ENCODE measurements around the gene CFAP73. TPM values are rescaled to one million over a fixed set of nuclear protein-coding genes. Genes with fewer than 3 reads are reported as not detected.

Gene CFAP73
- total RNA-seq, result not detected
- polyA plus RNA-seq, result under 1 TPM in 1 of 2 donors, not detected in 1; 0.18 TPM

DNA sequence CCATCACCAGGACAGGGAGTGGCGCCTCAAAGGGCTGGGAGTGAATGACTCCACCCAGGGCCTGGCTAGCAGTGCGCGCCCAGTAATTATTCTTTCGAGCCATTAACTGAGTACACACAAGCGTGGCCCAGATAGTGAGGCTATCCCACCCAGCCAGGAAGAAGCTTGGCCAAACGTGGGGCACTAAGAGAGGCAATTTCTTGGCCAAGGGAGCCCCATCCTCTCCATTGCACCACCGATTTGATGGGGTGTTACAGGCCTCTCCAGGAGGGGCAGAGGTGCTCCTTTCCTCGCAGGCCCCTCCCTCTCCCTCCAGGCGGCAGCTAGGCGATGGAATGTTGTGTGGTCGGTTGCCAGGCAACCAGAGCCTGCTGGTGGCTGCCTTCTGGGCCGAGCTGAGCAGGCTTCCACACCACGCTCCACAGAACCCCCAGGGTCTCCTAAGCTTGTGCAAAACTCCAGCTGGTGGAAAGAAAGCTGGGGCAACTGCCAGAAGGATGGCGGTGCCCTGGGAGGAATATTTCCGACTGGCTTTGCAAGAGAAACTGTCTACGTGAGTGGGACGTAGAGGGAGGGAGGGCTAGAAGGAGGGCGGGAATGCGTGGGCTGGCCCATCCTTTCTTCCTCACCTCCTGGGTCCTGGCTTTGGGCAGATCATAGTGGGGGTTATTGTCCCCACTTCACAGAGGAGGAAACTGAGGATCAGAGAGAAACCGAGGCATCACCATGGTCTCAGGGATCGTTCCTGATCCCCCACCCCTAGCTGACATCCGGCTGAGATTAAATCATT, at the start of gene CFAP73:
Gene CFAP73 (plus strand): TSS at position 364 of the 790 bp plus-strand sequence. CDS start 134 bp downstream, at position 498.
- peak within 1 kb of the TSS in 1 of 8 donors; percentile 29 for H3K4me3 Mint-ChIP-seq
- peak within 1 kb of the TSS in 2 of 7 donors; percentile 35 to 69 for H3K27ac Mint-ChIP-seq
- no peaks in the 10 kb centered on the region for H3K9me3 ChIP-seq (ENCODE audit: control insufficient read depth in 1 of 2, low read length in 2 of 2)
- peaks cover 19% of the 10 kb centered on the region for H3K4me1 ChIP-seq (ENCODE audit: insufficient read depth, low read length)
- peaks cover 3 to 9% of the 10 kb centered on the region in 2 donors for H3K27me3 Mint-ChIP-seq
- H3K4me1 Mint-ChIP-seq, result peaks cover 9 to 21% (median 13%) of the 10 kb centered on the region in 4 donors
- no peaks in the 10 kb centered on the region for H3K36me3 Mint-ChIP-seq
- CTCF ChIA-PET (ENCODE audit: partially characterized antibody), result interaction anchor here (0.5 to 1.2 kb wide), 5 partner anchors 10 to 637 kb away, joined by 3 read pairs; no protein-coding TSS in a partner anchor
- H3K27ac ChIP-seq (ENCODE audit: low read depth, low read length), result no peak within 1 kb of the TSS
- POLR2A ChIA-PET (ENCODE audit: partially characterized antibody), result no interaction called here
- no peaks in the 10 kb centered on the region for H3K36me3 ChIP-seq (ENCODE audit: insufficient read depth, low read length)
- no peak within 1 kb of the TSS for H3K4me3 ChIP-seq (ENCODE audit: low read length in 2 of 2)
- peaks cover 6% of the 10 kb centered on the region for H3K27me3 ChIP-seq (ENCODE audit: insufficient read depth, low read length)
- DNase-seq, result no peak
- H3K9me3 Mint-ChIP-seq, result peaks cover 0 to 10% (median 5%) of the 10 kb centered on the region in 8 donors
- intact Hi-C loops (cut with micrococcal nuclease), result loop anchor here (5.0 kb wide), 1 partner anchor 47 kb away; no protein-coding TSS in a partner anchor

DNA sequence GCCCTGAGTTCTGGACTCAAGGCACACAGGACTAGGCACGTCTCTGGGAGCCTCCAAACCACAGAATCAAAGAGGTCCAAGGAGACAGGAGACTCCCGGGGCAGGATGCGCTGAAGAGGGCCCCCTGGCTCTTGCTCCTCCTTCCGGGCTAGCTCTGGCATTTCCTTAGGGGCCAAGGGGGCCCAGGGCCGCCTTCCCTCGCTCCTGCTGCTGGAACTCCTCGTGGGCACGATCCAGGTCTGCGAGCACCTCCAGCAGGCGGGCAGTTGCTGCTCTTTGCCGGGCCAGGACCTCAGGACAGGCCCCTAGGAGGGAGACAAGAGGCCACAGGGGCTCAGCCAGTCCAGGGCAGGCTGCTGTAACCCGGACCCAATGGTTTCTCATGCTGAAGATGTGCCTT, 49.8 kb upstream of the CFAP73 start:
- Histone ChIP-seq H3K27ac (ENCODE audit: low read depth, low read length) (no peak overlapping the region), H3K36me3 (ENCODE audit: insufficient read depth, low read length) (no peaks in the 10 kb centered on the region), H3K4me1 (ENCODE audit: insufficient read depth, low read length) (peaks cover 17% of the 10 kb centered on the region), H3K27me3 (ENCODE audit: insufficient read depth, low read length) (no peaks in the 10 kb centered on the region), H3K4me3 (ENCODE audit: low read length in 2 of 2) (no peak overlapping the region), H3K9me3 (ENCODE audit: control insufficient read depth in 1 of 2, low read length in 2 of 2) (no peaks in the 10 kb centered on the region)
- DNase-seq, result no peak
- H3K36me3 Mint-ChIP-seq, result peaks cover 0 to 8% of the 10 kb centered on the region in 2 donors
- intact Hi-C loops (cut with micrococcal nuclease), result loop anchor here (2.0 to 10.0 kb wide), 3 partner anchors 53 to 105 kb away; no protein-coding TSS in a partner anchor
- CTCF ChIA-PET (ENCODE audit: partially characterized antibody), result interaction anchor here (2.1 to 10.1 kb wide), 5 partner anchors 10 to 199 kb away, joined by 8 to 139 read pairs (median 15); partner anchors contain the start of gene DTX1
- no peak overlapping the region for H3K27ac Mint-ChIP-seq
- H3K4me1 Mint-ChIP-seq, result peaks cover 18 to 41% (median 23%) of the 10 kb centered on the region in 4 donors
- H3K9me3 Mint-ChIP-seq, result no peaks in the 10 kb centered on the region
- H3K27me3 Mint-ChIP-seq, result peaks cover 0 to 1% of the 10 kb centered on the region in 2 donors
- POLR2A ChIA-PET (ENCODE audit: partially characterized antibody), result no interaction called here
- H3K4me3 Mint-ChIP-seq, result no peak overlapping the region

DNA sequence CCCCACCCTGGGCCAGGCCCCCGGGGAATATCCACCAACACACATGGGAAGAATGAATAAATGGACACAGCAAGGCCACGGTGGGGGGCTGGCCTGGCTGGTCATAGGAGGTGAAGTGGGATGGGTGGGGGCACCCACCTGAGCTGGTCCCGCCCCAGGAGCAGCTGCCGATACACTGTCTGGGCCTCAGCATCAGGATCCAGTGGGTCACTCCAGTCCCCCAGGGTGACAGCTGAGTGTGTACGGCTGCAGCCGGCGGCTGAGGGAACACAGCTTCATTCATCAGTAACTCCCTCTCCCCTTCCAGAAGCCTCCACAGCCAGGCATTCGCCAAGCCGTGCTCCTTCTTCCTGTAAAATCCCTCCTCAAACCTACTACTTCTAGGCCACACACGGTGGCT, 47.8 kb upstream of the CFAP73 start:
- Histone ChIP-seq H3K4me1 (ENCODE audit: insufficient read depth, low read length) (peaks cover 17% of the 10 kb centered on the region), H3K36me3 (ENCODE audit: insufficient read depth, low read length) (no peaks in the 10 kb centered on the region), H3K27ac (ENCODE audit: low read depth, low read length) (no peak overlapping the region), H3K9me3 (ENCODE audit: control insufficient read depth in 1 of 2, low read length in 2 of 2) (no peaks in the 10 kb centered on the region), H3K4me3 (ENCODE audit: low read length in 2 of 2) (no peak overlapping the region), H3K27me3 (ENCODE audit: insufficient read depth, low read length) (no peaks in the 10 kb centered on the region)
- no peak for DNase-seq
- Mint-ChIP-seq H3K27ac (peak overlapping the region in 1 of 7 donors; percentile 55), H3K36me3 (peaks cover 0 to 3% of the 10 kb centered on the region in 2 donors), H3K4me1 (peaks cover 15 to 34% (median 20%) of the 10 kb centered on the region in 4 donors), H3K9me3 (no peaks in the 10 kb centered on the region), H3K27me3 (peaks cover 0 to 1% of the 10 kb centered on the region in 2 donors), H3K4me3 (no peak overlapping the region)
- ChIA-PET POLR2A (ENCODE audit: partially characterized antibody) (interaction anchor here (0.6 kb wide), 1 partner anchor 156 kb away, joined by 3 read pairs; no protein-coding TSS in a partner anchor), CTCF (ENCODE audit: partially characterized antibody) (interaction anchor here (2.5 to 10.1 kb wide), 2 partner anchors 54 to 73 kb away, joined by 13 to 139 read pairs; no protein-coding TSS in a partner anchor)
- intact Hi-C loops (cut with micrococcal nuclease), result loop anchor here (5.0 kb wide), 1 partner anchor 51 kb away; no protein-coding TSS in a partner anchor

DNA sequence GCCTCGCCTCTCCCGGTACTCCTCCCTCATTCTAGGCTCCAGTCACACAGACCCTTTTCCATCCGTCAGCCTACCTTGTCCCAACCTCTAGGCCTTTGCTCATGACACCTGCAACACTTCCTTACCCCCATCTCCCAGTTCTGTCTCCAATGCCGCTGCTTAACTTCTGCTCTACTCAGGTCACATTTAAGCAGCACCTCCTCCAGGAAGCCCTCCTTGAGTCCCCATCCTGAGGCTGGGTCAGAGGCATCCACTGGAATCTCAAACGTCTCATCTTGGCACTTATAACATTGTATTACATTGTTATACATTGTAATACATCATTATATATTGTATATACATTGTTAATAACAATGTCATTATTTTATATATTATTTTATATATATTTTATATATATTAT, 46.7 kb upstream of the CFAP73 start:
- intact Hi-C loops (cut with micrococcal nuclease), result loop anchor here (1.0 to 5.0 kb wide), 2 partner anchors 49 to 55 kb away; no protein-coding TSS in a partner anchor
- Histone ChIP-seq H3K4me3 (ENCODE audit: low read length in 2 of 2) (no peak overlapping the region), H3K4me1 (ENCODE audit: insufficient read depth, low read length) (peaks cover 16% of the 10 kb centered on the region), H3K36me3 (ENCODE audit: insufficient read depth, low read length) (no peaks in the 10 kb centered on the region), H3K27ac (ENCODE audit: low read depth, low read length) (no peak overlapping the region), H3K9me3 (ENCODE audit: control insufficient read depth in 1 of 2, low read length in 2 of 2) (no peaks in the 10 kb centered on the region), H3K27me3 (ENCODE audit: insufficient read depth, low read length) (no peaks in the 10 kb centered on the region)
- CTCF ChIA-PET (ENCODE audit: partially characterized antibody), result interaction anchor here (1.0 to 10.1 kb wide), 3 partner anchors 51 to 72 kb away, joined by 4 to 139 read pairs (median 5); no protein-coding TSS in a partner anchor
- Mint-ChIP-seq H3K9me3 (no peaks in the 10 kb centered on the region), H3K36me3 (no peaks in the 10 kb centered on the region), H3K4me3 (peak overlapping the region in 1 of 8 donors; percentile 22), H3K27me3 (peaks cover 0 to 1% of the 10 kb centered on the region in 2 donors), H3K27ac (peak overlapping the region in 3 of 7 donors; percentile 41 to 82 (median 75)), H3K4me1 (peaks cover 13 to 29% (median 22%) of the 10 kb centered on the region in 4 donors)
- POLR2A ChIA-PET (ENCODE audit: partially characterized antibody), result interaction anchor here (0.7 kb wide), 1 partner anchor 15 kb away, joined by 3 read pairs; no protein-coding TSS in a partner anchor
- no peak for DNase-seq

DNA sequence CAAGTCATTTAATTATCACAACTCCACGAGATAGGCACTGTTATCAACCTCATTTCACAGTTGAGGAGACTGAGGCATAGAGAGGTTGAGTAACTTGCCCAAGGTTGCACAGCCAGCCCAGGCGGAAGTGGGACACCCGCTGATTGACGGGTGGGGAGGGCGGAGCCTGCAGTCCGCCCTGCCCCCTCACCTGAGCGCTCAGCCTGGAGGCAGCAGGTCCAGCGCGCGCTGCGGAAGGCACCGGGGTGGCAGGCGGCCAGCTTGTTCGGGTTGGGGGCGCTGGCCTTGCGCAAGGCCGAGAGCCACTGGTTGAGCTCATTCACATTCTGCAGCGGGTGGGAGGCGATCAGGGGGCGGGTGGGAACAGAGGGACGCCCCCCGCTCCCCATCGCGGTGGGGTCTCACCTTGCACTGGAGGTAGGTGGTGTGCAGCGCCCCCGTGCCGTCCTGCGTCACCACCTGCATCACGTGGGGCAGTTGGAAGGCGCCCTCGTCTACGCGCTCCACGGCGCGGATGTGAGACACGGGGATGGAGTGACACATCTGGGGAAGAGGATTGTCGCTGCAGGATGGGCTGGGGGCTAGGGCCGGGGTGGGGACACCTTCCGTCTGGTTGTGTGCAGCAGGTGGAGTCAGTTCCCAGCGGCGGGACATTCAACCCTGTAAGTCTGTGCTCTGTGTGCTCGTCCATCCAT, 45.6 kb upstream of the CFAP73 start:
- no peaks in the 10 kb centered on the region for H3K36me3 ChIP-seq (ENCODE audit: insufficient read depth, low read length)
- H3K4me1 Mint-ChIP-seq, result peaks cover 9 to 24% (median 14%) of the 10 kb centered on the region in 4 donors
- intact Hi-C loops (cut with micrococcal nuclease), result loop anchor here (1.0 to 5.0 kb wide), 2 partner anchors 48 to 56 kb away; no protein-coding TSS in a partner anchor

DNA sequence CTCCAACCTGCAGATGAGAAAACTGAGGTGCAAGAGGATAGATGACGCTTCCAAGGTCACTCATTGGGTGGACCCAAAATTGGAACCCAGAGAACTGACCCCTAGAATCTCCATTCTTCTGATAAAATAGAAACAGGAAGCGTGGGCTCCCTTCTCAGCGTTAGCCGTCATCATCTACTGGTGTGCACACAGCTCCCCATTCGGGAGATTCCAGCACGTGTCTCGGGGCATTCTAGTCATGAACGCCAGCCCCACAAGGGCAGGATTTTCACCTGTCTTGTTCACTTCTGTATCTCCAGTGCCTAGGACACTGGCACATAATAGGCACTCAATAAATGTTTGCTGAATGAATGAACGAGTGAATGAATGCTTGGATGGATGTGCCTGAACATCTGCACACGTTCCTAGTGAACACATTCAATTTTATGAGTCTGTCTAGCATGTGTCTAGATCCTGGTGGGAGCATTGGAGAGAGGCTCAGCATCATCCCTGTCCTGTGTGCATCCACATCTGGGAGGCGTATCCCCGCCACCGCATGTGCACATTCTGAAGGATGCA, 44.5 kb upstream of the CFAP73 start:
- Mint-ChIP-seq H3K4me3 (peak overlapping the region in 6 of 8 donors; percentile 15 to 62 (median 49)), H3K36me3 (no peaks in the 10 kb centered on the region), H3K27ac (peak overlapping the region in 3 of 7 donors; percentile 18 to 74 (median 46)), H3K4me1 (peaks cover 9 to 27% (median 15%) of the 10 kb centered on the region in 4 donors), H3K9me3 (no peaks in the 10 kb centered on the region), H3K27me3 (peaks cover 0 to 1% of the 10 kb centered on the region in 2 donors)
- peaks cover 6% of the 10 kb centered on the region for H3K4me1 ChIP-seq (ENCODE audit: insufficient read depth, low read length)
- no peak overlapping the region for H3K27ac ChIP-seq (ENCODE audit: low read depth, low read length)
- intact Hi-C loops (cut with micrococcal nuclease), result loop anchor here (5.0 kb wide), 1 partner anchor 47 kb away; no protein-coding TSS in a partner anchor
- no peaks in the 10 kb centered on the region for H3K9me3 ChIP-seq (ENCODE audit: control insufficient read depth in 1 of 2, low read length in 2 of 2)
- H3K36me3 ChIP-seq (ENCODE audit: insufficient read depth, low read length), result no peaks in the 10 kb centered on the region
- H3K4me3 ChIP-seq (ENCODE audit: low read length in 2 of 2), result no peak overlapping the region
- CTCF ChIA-PET (ENCODE audit: partially characterized antibody), result interaction anchor here (10.1 kb wide), 1 partner anchor 58 kb away, joined by 139 read pairs; no protein-coding TSS in a partner anchor
- H3K27me3 ChIP-seq (ENCODE audit: insufficient read depth, low read length), result no peaks in the 10 kb centered on the region
- POLR2A ChIA-PET (ENCODE audit: partially characterized antibody), result interaction anchor here (1.4 to 2.0 kb wide), 2 partner anchors 48 to 80 kb away, joined by 5 to 11 read pairs; partner anchors contain the start of genes DDX54 and RITA1
- no peak for DNase-seq

More for the DNA sequence above, 45.6 kb upstream of the CFAP73 start:
- Mint-ChIP-seq H3K9me3 (no peaks in the 10 kb centered on the region), H3K27me3 (peaks cover 0 to 1% of the 10 kb centered on the region in 2 donors), H3K4me3 (peak overlapping the region; percentile 80 to 89 (median 86)), H3K36me3 (no peaks in the 10 kb centered on the region), H3K27ac (peak overlapping the region; percentile 66 to 94 (median 87))
- DNase-seq, result peak; percentile 67 to 78 (median 74)
- H3K4me1 ChIP-seq (ENCODE audit: insufficient read depth, low read length), result peaks cover 6% of the 10 kb centered on the region
- H3K27ac ChIP-seq (ENCODE audit: low read depth, low read length), result peak overlapping the region; percentile 1
- ChIA-PET POLR2A (ENCODE audit: partially characterized antibody) (interaction anchor here (0.7 to 2.0 kb wide), 5 partner anchors 17 to 126 kb away, joined by 3 to 11 read pairs (median 3); partner anchors contain the start of genes DDX54 and RITA1), CTCF (ENCODE audit: partially characterized antibody) (interaction anchor here (0.6 to 10.1 kb wide), 6 partner anchors 8 to 89 kb away, joined by 3 to 139 read pairs (median 4); no protein-coding TSS in a partner anchor)
- H3K27me3 ChIP-seq (ENCODE audit: insufficient read depth, low read length), result no peaks in the 10 kb centered on the region
- H3K9me3 ChIP-seq (ENCODE audit: control insufficient read depth in 1 of 2, low read length in 2 of 2), result no peaks in the 10 kb centered on the region
- H3K4me3 ChIP-seq (ENCODE audit: low read length in 2 of 2), result peak overlapping the region in 1 of 2 donors; percentile 64

Data from CD4-positive, alpha-beta memory T cell (primary cell).